Endothelial cell of umbilical vein (primary cell): ENCODE results near the gene PTBP3. TPM values are rescaled to one million over a fixed set of nuclear protein-coding genes. Genes with fewer than 3 reads are reported as not detected.

Source experiments
- BruUV-seq: library from RNA; stranded (reverse); fragments of 400-500 nt; replicated peaks from 2 replicates; lab custom pipeline; 2021; lab: Mats Ljungman, UMichigan
- CTCF ChIA-PET: fragments of 300-600, 350-600 bp; sonication (Branson Sonifier 250); formaldehyde crosslinking; loops from one replicate; lab custom pipeline; 2021; ENCODE audit warnings: antibody characterized with exemption, inconsistent platforms; lab: Charles Lee
- POLR2A ChIA-PET: fragments of 300-600, 350-600 bp; sonication (Branson Sonifier 250); formaldehyde crosslinking; loops from one replicate; lab custom pipeline; 2021; ENCODE audit warnings: antibody characterized with exemption, inconsistent platforms; lab: Charles Lee
- DNase-seq: peaks from one replicate; pipeline ENCODE4 v3.0.0-alpha.2; 2011; ENCODE audit warnings: low read depth, low spot score
- FAIRE-seq: peaks from 2 replicates; lab custom pipeline; 2011; peaks lifted over from hg19 to GRCh38; lab: Jason Lieb, UNC
- H2AFZ ChIP-seq: 2 replicates; pipeline ENCODE4 v1.6.0; 2012; ENCODE audit warnings: low read depth, low read length, control low read depth, inconsistent platforms
- H3K27ac ChIP-seq: 2 replicates; pipeline ENCODE4 v1.5.1; 2011; ENCODE audit warnings: low read depth, mild to moderate bottlenecking, control low read depth, low read length, moderate library complexity; ENCODE audit not compliant: insufficient read depth
- H3K27me3 ChIP-seq, 2 experiments: 2 replicates each; pipeline versions ENCODE4 v1.6.0 to v1.6.1; 2011; ENCODE audit warnings: low read length in 2 of 2, mixed read lengths in 1 of 2; ENCODE audit not compliant: control insufficient read depth in 2 of 2, insufficient read depth in 2 of 2
- H3K36me3 ChIP-seq, 2 experiments: 2 replicates in 1 of 2; 3 replicates in 1 of 2; pipeline ENCODE4 v1.5.1; 2011; ENCODE audit warnings: low read length in 2 of 2, mild to moderate bottlenecking in 1 of 2, moderate library complexity in 1 of 2; ENCODE audit not compliant: control insufficient read depth in 2 of 2, insufficient read depth in 2 of 2; ENCODE audit errors: extremely low read depth in 1 of 2
- H3K4me1 ChIP-seq: 3 replicates; pipeline ENCODE4 v1.5.1; 2011; ENCODE audit warnings: mild to moderate bottlenecking, low read length; ENCODE audit not compliant: control insufficient read depth, insufficient read depth; ENCODE audit errors: extremely low read depth
- H3K4me2 ChIP-seq: 2 replicates; pipeline ENCODE4 v1.6.1; 2011; ENCODE audit warnings: low read length, control low read depth, mixed read lengths; ENCODE audit not compliant: insufficient read depth
- H3K4me3 ChIP-seq, 3 experiments: fragments of 200-600 bp in 1 of 3; sonication (generic), shearing (Covaris generic) in 1 of 3; replicated peaks in 1 of 3; 2 replicates each; pipeline ENCODE4 v1.5.1; 2011 to 2016; ENCODE audit warnings: control low read depth in 3 of 3, low read length in 3 of 3, mild to moderate bottlenecking in 2 of 3, inconsistent platforms in 1 of 3, low read depth in 1 of 3, moderate library complexity in 1 of 3; ENCODE audit not compliant: insufficient read depth in 1 of 3
- H3K79me2 ChIP-seq: 2 replicates; pipeline ENCODE4 v1.6.0; 2012; ENCODE audit warnings: low read length, inconsistent platforms; ENCODE audit not compliant: control insufficient read depth, insufficient read depth
- H3K9ac ChIP-seq: replicated peaks from 2 replicates; pipeline ENCODE3; 2011; ENCODE audit warnings: low read length, control low read depth; ENCODE audit not compliant: insufficient read depth; ENCODE audit errors: extremely low read depth
- H3K9me1 ChIP-seq: replicated peaks from 3 replicates; pipeline ENCODE4 v1.6.0; 2011; ENCODE audit warnings: mild to moderate bottlenecking, low read length; ENCODE audit not compliant: control insufficient read depth, insufficient read depth; ENCODE audit errors: extremely low read depth
- H3K9me3 ChIP-seq: replicated peaks from 2 replicates; pipeline ENCODE4 v1.5.1; 2012; ENCODE audit warnings: low read length, inconsistent platforms; ENCODE audit not compliant: control insufficient read depth, insufficient read depth
- H4K20me1 ChIP-seq: replicated peaks from 2 replicates; pipeline ENCODE3; 2011; ENCODE audit warnings: mild to moderate bottlenecking, low read length; ENCODE audit not compliant: control insufficient read depth, insufficient read depth; ENCODE audit errors: extremely low read depth
- CTCF ChIP-seq, 2 donors: IDR thresholded peaks; 1 replicate in 1 of 2; 2 replicates in 1 of 2; pipeline ENCODE4 v1.5.1; 2011; ENCODE audit warnings: low read length in 2 of 2, mild to moderate bottlenecking in 2 of 2, moderate library complexity in 2 of 2, control low read depth in 1 of 2, inconsistent platforms in 1 of 2, low read depth in 1 of 2; ENCODE audit not compliant: insufficient read depth in 1 of 2; ENCODE audit errors: extremely low read depth in 1 of 2
- EZH2 ChIP-seq: IDR thresholded peaks from 2 replicates; pipeline ENCODE4 v1.6.1; 2012; ENCODE audit warnings: borderline replicate concordance, low read depth, mild to moderate bottlenecking, moderate library complexity, low read length, inconsistent platforms; ENCODE audit not compliant: severe bottlenecking
- FOS ChIP-seq: IDR thresholded peaks from 2 replicates; pipeline ENCODE4 v1.6.1; 2011; ENCODE audit warnings: mild to moderate bottlenecking, low read length, moderate library complexity, borderline replicate concordance; ENCODE audit not compliant: insufficient read depth
- GATA2 ChIP-seq: IDR thresholded peaks from 2 replicates; pipeline ENCODE4 v1.7.0; 2011; ENCODE audit warnings: low read depth, mild to moderate bottlenecking, moderate library complexity, mixed read lengths, low read length; ENCODE audit not compliant: insufficient read length, insufficient read depth
- JUN ChIP-seq: IDR thresholded peaks from 2 replicates; pipeline ENCODE4 v1.6.1; 2011; ENCODE audit warnings: borderline replicate concordance, low read depth; ENCODE audit not compliant: insufficient read length, insufficient read depth
- MAX ChIP-seq: IDR thresholded peaks from 2 replicates; pipeline ENCODE4 v1.6.1; 2011; ENCODE audit not compliant: insufficient read depth, insufficient read length
- MYC ChIP-seq: IDR thresholded peaks from one replicate; pipeline ENCODE4 v1.6.1; 2011; ENCODE audit warnings: mild to moderate bottlenecking, low read depth, low read length
- POLR2A ChIP-seq: IDR thresholded peaks from 2 replicates; pipeline ENCODE4 v1.6.1; 2012; ENCODE audit warnings: low read depth, mild to moderate bottlenecking, control low read depth, low read length
- POLR2AphosphoS5 ChIP-seq: IDR thresholded peaks from 2 replicates; pipeline ENCODE4 v1.6.1; 2012; ENCODE audit warnings: low read depth, mild to moderate bottlenecking, control low read depth, low read length, moderate library complexity; ENCODE audit not compliant: insufficient read depth
- dilution Hi-C: fragments of 300-500 bp; cut with MboI; formaldehyde crosslinking; loops from one replicate; pipeline ENCODE4 v1.15.0; 2019; ENCODE audit warnings: low sequenced_read_pairs; ENCODE audit not compliant: extremely low pct_ligation_motif_present
- intact Hi-C: fragments of 100-400 bp; cut with micrococcal nuclease; formaldehyde crosslinking; loops from one replicate; pipeline ENCODE4 v1.10.0; 2022
- polyA plus RNA-seq, 4 experiments: library from polyadenylated mRNA; depleted of rRNA in 3 of 4; stranded (reverse) in 3 of 4; unstranded in 1 of 4; fragments of >200 nt; gene quantifications; 2 replicates each; pipeline versions ENCODE4 v1.2.1 to v1.2.3, GENCODE V29; 2011 to 2012; ENCODE audit warnings: missing spikeins in 1 of 4
- total RNA-seq: library from RNA; stranded (reverse); gene quantifications from 2 replicates; pipeline ENCODE4 v1.2.3, GENCODE V29; 2021

The PTBP3 gene
- total and polyA plus RNA-seq, 2 donors (not counting 3 experiments of a cell fraction or from before 2014, with no cell fraction given): 42.4 to 75.0 TPM

- CTCF ChIA-PET: interaction anchor here (1.0 kb wide), 1 partner anchor 8 kb away, joined by 3 read pairs; no protein-coding TSS in a partner anchor
- no peaks in the 10 kb centered on the region for H3K27me3 ChIP-seq
- no peaks in the 10 kb centered on the region for H3K4me1 ChIP-seq
- H3K9ac ChIP-seq: no peak overlapping the region
- no peak overlapping the region for H3K27ac ChIP-seq
- no peaks in the 10 kb centered on the region for H3K36me3 ChIP-seq
- no peak overlapping the region for H2AFZ ChIP-seq
- no peaks in the 10 kb centered on the region for H3K9me1 ChIP-seq
- dilution Hi-C loops: no loop called here
- POLR2A ChIA-PET: no interaction called here
- no peak overlapping the region for H3K4me2 ChIP-seq
- H4K20me1 ChIP-seq: no peaks in the 10 kb centered on the region
- BruUV-seq: no TSS peak
- no peak overlapping the region for H3K4me3 ChIP-seq
- peaks cover 6% of the 10 kb centered on the region for H3K79me2 ChIP-seq
- TF ChIP-seq MAX: no peak
- no peak for TF ChIP-seq POLR2AphosphoS5
- TF ChIP-seq JUN: no peak
- TF ChIP-seq GATA2: no peak
- no peak for TF ChIP-seq EZH2
- no peak for TF ChIP-seq POLR2A
- no peak for TF ChIP-seq CTCF (IDR thresholded peaks at IDR 0.05; ENCODE audit: extremely low read depth in 1 of 2, insufficient read depth in 1 of 2, low read depth in 1 of 2, low read length in 2 of 2)
- TF ChIP-seq FOS: no peak
- no peak for TF ChIP-seq MYC
- DNase-seq (no peak), FAIRE-seq (no peak)
- intact Hi-C loops: no loop called here
- no peaks in the 10 kb centered on the region for H3K9me3 ChIP-seq
Measured at GRCh38 chr9:112241491-112241890, 91.9 kb downstream of the PTBP3 start.
